Mammary epithelial cell (primary cell): ENCODE measurements around the gene MAMDC4.

Source experiments
- CTCF ChIP-seq, 2 donors: IDR thresholded peaks in 1 of 2; conservative IDR thresholded peaks in 1 of 2; 2 replicates each; pipeline ENCODE4 v1.5.1; 2011 to 2012; ENCODE audit warnings: inconsistent platforms in 2 of 2, low read length in 2 of 2, mild to moderate bottlenecking in 2 of 2, control low read depth in 1 of 2, low read depth in 1 of 2; ENCODE audit not compliant: insufficient read depth in 1 of 2; ENCODE audit errors: extremely low read depth in 1 of 2
- EZH2 ChIP-seq: IDR thresholded peaks from 2 replicates; pipeline ENCODE4 v1.6.1; 2012; ENCODE audit warnings: low read length, inconsistent platforms, borderline replicate concordance

- no peak for TF ChIP-seq CTCF (conservative IDR thresholded peaks at IDR 0.05 in 1 of 2, IDR thresholded peaks at IDR 0.05 in 1 of 2; ENCODE audit: extremely low read depth in 1 of 2, insufficient read depth in 1 of 2, low read depth in 1 of 2, low read length in 2 of 2)
- no peak for TF ChIP-seq EZH2
Observed at GRCh38 chr9:136854113-136854841, 2.1 kb downstream of the MAMDC4 start.
